Measurements from ENCODE around the gene TMEM187. TPM values are rescaled to one million over a fixed set of nuclear protein-coding genes. Genes with fewer than 3 reads are reported as not detected.
"Not testable (repeated sequence)": the region's sequence is repeated elsewhere in the genome, so short reads cannot be mapped to it uniquely, and the experiment has no call there.

Gene TMEM187
- polyA plus RNA-seq, 3 donors: 5.3 to 9.2 (median 7.5) TPM

- no peak for DNase-seq (ENCODE audit: extremely low read depth in 1 of 11, low read depth in 9 of 11, low spot score in 4 of 11)
These were observed 6.3 kb upstream of the TMEM187 start for GRCh38 chrX:153966283-153966688.

GRCh38 chrX:153966841-153967535 is 5.6 kb upstream of the TMEM187 start:
- DNase-seq (ENCODE audit: extremely low read depth in 1 of 11, low read depth in 9 of 11, low spot score in 4 of 11): no peak

GRCh38 chrX:153967536-153968224 is 4.9 kb upstream of the TMEM187 start:
- no peak for DNase-seq (ENCODE audit: extremely low read depth in 1 of 11, low read depth in 9 of 11, low spot score in 4 of 11)

- DNase-seq (ENCODE audit: extremely low read depth in 1 of 11, low read depth in 9 of 11, low spot score in 4 of 11): no peak
These were observed 4.3 kb upstream of the TMEM187 start for GRCh38 chrX:153968255-153968654.

GRCh38 chrX:153968754-153969124 is 3.8 kb upstream of the TMEM187 start:
- DNase-seq (ENCODE audit: extremely low read depth in 1 of 11, low read depth in 9 of 11, low spot score in 4 of 11): no peak

GRCh38 chrX:153969125-153969903 is 3.2 kb upstream of the TMEM187 start:
- DNase-seq (ENCODE audit: extremely low read depth in 1 of 11, low read depth in 9 of 11, low spot score in 4 of 11): no peak

- no peak for DNase-seq (ENCODE audit: extremely low read depth in 1 of 11, low read depth in 9 of 11, low spot score in 4 of 11)
These were observed 2.6 kb upstream of the TMEM187 start for GRCh38 chrX:153969904-153970356.

- DNase-seq (ENCODE audit: extremely low read depth in 1 of 11, low read depth in 9 of 11, low spot score in 4 of 11): peak in 1 of 11 donors; percentile 57
These were observed 2.0 kb upstream of the TMEM187 start for GRCh38 chrX:153970357-153971123.

GRCh38 chrX:153971124-153971449 is 1.5 kb upstream of the TMEM187 start:
- DNase-seq (ENCODE audit: extremely low read depth in 1 of 11, low read depth in 9 of 11, low spot score in 4 of 11): peak in 5 of 11 donors; percentile 80 to 88 (median 83)

GRCh38 chrX:153971450-153972367 is 845 bp upstream of the TMEM187 start, which contains the start of gene HCFC1:
TSS of gene HCFC1 (minus strand) at chrX:153971818. CDS start at chrX:153970840, 978 bp downstream.
- DNase-seq (ENCODE audit: extremely low read depth in 1 of 11, low read depth in 9 of 11, low spot score in 4 of 11): peak in 9 of 11 donors; percentile 66 to 93 (median 89)

GRCh38 chrX:153973127-153974002 is 811 bp downstream of the TMEM187 start:
- DNase-seq (ENCODE audit: extremely low read depth in 1 of 11, low read depth in 9 of 11, low spot score in 4 of 11): no peak

- DNase-seq (ENCODE audit: extremely low read depth in 1 of 11, low read depth in 9 of 11, low spot score in 4 of 11): no peak
These were observed 1.6 kb downstream of the TMEM187 start for GRCh38 chrX:153974003-153974725.

- no peak for DNase-seq (ENCODE audit: extremely low read depth in 1 of 11, low read depth in 9 of 11, low spot score in 4 of 11)
These were observed 2.3 kb downstream of the TMEM187 start for GRCh38 chrX:153974726-153975286.

- DNase-seq (ENCODE audit: extremely low read depth in 1 of 11, low read depth in 9 of 11, low spot score in 4 of 11): not testable (repeated sequence)
These were observed 7.8 kb downstream of the TMEM187 start for GRCh38 chrX:153980394-153980793.

- DNase-seq (ENCODE audit: extremely low read depth in 1 of 11, low read depth in 9 of 11, low spot score in 4 of 11): no peak
These were observed 8.7 kb downstream of the TMEM187 start for GRCh38 chrX:153981231-153981630.

All from renal cortex interstitium (tissue), 11 donors.